Hair follicle dermal papilla cell (primary cell): Measurements from ENCODE around the gene VMO1. TPM values are rescaled to one million over a fixed set of nuclear protein-coding genes. Genes with fewer than 3 reads are reported as not detected.

Experiments used
- total RNA-seq: library from RNA; depleted of rRNA; stranded (reverse); fragments of >200 nt; gene quantifications from 2 replicates; pipeline ENCODE4 v1.2.3, GENCODE V29; 2012

The VMO1 gene, protein sequence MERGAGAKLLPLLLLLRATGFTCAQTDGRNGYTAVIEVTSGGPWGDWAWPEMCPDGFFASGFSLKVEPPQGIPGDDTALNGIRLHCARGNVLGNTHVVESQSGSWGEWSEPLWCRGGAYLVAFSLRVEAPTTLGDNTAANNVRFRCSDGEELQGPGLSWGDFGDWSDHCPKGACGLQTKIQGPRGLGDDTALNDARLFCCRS
- total RNA-seq = 0.16 TPM in 1 of 2 replicates, not detected in the other

DNA sequence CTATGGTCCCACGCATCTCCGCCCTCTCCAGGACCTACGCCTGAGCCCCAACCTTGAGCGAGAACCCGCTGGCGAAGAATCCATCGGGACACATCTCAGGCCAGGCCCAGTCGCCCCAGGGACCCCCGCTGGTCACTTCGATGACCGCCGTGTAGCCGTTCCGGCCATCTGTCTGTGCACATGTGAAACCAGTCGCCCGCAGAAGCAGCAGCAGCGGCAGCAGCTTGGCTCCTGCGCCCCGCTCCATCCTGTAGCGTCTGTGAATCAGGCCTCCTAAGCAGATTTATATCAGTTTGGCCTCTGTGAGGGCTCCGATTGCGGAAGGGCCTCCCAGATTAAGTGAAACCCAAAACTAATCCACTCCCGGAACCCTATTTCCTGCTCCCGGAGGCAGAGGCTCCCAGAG is at the start of gene VMO1:
VMO1 (minus strand) TSS at position 259 of the 406 bp plus-strand sequence; CDS start at position 247, 12 bp downstream.

DNA sequence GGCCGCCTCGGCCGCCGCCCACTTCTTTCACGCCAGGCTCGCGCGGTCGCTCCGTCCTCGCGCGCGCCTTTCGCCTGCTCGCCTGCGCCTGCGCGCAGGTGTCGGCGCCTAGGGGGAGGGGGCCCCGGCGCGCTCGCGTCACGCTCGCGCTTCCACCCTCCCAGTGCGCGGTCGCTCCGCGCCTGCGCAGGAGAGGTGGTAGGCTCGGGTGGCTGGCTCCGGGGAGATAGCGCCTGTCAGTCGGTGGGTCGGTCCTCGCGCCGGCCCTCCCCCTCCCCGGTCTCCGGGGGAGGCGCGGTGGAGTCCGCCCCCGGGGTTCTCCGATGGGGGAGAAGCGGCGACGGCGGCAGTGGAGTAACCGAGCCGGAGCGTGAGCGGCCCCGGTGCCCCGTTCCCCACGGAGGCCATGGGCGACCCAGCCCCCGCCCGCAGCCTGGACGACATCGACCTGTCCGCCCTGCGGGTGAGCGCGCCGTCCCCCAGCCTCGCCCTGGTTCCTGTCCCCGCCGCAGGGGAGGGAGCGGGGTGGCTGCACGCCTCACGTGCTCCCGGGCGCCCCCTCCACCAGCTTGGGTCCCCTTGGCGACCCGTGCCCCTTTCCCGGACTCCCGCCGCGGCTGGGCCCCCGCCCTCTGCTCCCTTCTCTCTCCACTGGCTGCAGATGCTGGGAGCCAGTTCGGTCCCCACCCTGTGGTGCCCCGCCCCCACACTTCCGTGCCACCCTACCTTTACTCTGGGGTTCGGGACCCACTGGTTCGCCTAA is 47.2 kb upstream of the VMO1 start, which contains the start of gene MINK1:
MINK1 (plus strand) TSS at position 163 of the 763 bp plus-strand sequence; CDS start at position 407, 244 bp downstream.

DNA sequence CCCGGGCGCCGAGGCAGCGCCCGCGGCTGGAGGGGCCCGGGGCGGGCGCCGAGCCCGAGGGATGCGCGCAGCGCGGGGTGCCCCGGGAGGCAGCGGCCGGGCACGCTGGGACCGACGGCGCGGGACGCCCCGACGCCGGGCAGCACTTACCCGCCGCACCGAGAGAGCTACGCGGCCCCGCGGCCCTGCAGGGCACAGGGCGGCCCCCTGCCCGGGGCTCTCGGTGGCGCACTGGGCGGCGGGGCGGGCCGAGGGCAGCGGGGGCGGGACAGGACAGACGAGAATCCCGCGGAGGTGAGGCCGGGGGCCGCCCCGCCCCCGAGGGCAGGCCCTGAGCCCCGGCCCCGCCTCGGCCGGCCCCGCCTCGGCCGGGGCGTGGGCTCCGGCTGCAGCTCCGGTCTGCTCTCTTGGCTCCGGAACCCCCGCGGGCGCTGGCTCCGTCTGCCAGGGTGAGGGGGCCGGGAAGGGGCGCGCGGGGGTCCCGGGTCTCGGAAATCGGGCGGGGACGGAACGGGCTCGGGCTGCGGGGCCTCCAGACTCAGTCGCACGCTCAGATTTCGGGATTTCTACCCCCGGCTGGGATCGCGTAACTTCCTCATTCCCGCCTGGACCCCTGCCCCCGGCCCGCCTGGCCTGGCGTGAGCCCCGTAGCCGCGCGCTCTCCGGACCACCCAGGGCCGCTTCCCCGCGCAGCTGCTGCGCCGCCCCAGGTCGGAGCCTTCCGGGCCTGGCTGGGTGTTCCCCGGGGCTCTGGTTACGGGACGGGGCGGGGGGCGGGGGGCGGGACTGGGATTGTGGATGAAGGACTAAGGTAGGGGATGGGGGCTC is 20.8 kb upstream of the VMO1 start, which contains the start of gene PLD2:
PLD2 (plus strand) TSS at position 376 of the 828 bp plus-strand sequence. CDS start 621 bp downstream, outside the sequence.

DNA sequence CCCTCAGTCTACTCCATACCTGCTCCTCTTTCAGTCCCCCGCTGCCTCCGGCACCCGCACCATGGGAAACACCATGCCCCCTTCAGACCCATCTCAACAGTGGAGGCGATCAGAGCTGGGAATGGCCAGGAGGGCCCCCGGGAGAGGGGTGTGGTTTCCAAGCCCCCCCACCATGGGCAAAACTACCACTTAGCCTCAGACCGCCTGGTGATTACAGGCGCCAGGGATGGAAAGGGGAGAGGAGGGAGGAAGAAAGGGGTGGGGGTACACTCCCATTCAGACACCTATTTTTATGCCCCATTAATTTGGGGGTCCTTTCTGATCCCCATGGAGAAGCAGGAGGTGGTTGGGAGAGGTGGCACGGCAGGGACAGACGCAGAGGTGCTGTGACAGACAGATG is 16.1 kb upstream of the VMO1 start, which contains the start of gene C17orf114:
C17orf114 (minus strand) TSS at position 101 of the 400 bp plus-strand sequence.

DNA sequence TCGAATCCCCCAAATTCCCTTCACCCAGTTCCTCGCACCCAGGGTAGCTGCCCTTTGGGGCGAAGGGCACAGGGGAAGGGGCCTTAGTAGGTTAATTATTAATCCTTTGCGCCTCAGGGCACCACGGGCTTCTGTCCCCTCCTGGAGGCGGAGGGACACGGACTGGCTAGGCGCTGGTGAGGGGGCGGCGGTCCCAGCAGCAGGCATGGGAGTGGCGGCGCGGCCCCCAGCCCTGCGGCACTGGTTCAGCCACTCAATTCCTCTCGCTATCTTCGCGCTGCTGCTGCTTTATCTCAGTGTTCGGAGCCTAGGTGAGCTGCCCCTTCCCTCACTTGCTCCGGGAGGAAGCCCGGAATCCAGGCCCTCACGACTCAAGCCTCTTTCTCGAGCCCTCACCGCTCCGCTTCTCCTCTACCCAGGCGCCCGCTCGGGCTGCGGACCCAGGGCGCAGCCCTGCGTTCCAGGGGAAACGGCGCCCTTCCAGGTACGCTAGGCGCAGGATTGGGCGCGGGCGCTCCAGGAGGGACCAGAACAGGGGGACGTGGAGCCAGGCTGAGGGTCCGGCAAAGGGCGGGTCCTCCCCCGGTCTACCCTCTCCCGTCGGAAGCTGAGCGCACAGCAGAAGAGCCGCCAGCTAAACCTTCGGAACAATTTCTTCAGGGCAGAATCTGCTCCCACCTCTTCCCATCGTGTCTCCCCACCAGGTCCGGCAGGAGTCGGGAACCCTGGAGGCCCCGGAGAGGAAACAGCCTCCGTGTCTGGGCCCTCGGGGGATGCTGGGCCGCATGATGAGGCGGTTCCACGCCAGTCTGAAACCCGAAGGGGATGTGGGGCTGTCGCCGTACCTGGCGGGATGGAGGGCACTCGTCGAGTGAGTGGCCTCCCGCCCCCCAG is 2.9 kb upstream of the VMO1 start, which contains the start of gene GLTPD2:
GLTPD2 (plus strand) TSS at position 158 of the 894 bp plus-strand sequence; CDS start at position 206, 48 bp downstream.

DNA sequence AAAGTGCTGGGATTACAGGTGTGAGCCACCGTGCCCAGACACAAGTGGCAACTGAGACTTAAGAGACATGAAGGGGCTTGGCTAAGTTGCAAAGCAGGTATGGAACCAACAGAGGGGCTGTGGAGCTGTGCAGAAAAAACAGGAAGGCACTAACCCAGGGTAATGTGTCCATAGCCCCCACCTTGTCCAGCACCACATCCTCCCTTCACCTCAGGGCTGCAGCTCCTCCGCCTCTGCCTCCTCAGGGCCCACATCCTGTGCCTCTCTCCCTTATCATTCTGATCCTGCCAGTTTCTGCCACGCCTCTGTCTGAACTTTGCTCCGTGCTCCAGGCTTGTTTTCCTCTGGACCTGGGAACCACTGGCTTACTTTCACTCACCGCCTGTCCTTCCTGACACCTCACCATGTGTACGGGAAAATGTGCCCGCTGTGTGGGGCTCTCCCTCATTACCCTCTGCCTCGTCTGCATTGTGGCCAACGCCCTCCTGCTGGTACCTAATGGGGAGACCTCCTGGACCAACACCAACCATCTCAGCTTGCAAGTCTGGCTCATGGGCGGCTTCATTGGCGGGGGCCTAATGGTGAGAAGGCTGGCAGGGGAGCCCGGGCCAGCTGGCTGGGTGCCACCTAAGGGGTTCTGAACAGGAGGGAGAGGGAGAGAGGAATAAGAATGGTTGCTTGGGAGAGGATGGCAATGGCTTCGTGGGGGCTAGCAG is 14.5 kb downstream of the VMO1 start, which contains the start of gene TM4SF5:
TM4SF5 (plus strand) TSS at position 368 of the 716 bp plus-strand sequence; CDS start at position 405, 37 bp downstream.

DNA sequence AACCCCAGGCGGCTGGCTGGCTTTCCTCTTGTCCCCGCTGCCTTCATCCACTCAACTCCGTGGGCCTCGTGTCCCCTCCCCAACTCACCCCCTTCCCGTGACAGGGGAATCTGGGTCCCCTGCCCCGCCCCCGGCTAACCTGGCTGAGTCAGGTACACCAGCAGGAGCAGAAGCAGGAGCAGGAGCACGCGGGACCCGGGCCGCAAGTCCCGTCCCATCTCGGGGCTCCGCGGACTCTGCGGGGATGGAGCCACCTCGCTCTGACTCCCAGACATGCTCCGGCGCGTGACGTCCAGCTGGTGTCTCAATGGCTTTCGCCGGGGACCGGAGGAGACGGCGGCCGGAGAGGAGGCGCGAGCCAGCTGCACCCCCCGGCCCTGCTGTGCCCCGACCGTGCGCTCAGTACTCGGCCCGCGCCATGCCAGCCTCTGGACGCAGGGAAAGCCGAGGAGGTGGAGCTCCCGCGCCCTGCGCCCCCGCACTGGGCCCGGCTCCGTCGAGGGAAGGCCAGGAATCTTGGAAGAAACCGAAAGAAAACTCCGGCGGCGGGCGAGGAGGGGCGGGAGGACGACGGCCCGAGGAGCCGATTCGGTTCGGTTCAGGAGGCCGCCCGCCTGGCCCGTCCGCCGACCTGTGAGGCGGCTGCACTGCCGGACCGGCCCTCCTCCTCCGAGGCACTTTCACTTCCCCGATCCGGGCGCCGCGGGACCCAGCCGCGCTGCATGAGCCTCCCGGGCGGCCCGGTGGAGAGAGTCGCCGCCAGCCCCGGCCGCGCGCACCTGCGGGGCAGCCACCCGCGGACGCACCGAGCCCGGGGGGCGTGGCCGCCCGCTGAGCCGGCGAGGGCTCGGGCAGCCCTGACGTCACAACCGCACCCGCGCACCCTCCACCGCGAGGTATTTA is 46.8 kb downstream of the VMO1 start, which contains the start of the genes CXCL16 and ZMYND15:
CXCL16 (minus strand) TSS at position 807 of the 903 bp plus-strand sequence; CDS start at position 218, 589 bp downstream.
ZMYND15 (plus strand) TSS at position 712 of the 903 bp plus-strand sequence. CDS start 716 bp downstream, outside the sequence.

Other genes starting within 250 kb of the VMO1 start
- 51.1 and 62.3 TPM in 2 replicates for gene MYBBP1A, start 231.0 kb downstream of the VMO1 start, total RNA-seq
- not detected in 2 replicates for gene GGT6, start 225.8 kb downstream of the VMO1 start, total RNA-seq
- not detected in 2 replicates for gene SMTNL2, start 201.8 kb downstream of the VMO1 start, total RNA-seq
- gene ALOX15, start 144.7 kb downstream of the VMO1 start, total RNA-seq = not detected in 2 replicates
- gene PELP1, start 82.2 kb downstream of the VMO1 start, total RNA-seq = 25.0 and 31.2 TPM in 2 replicates
- 7.0 and 9.2 TPM in 2 replicates for gene ARRB2, start 75.7 kb downstream of the VMO1 start, total RNA-seq
- 10.5 and 12.4 TPM in 2 replicates for gene MED11, start 54.9 kb downstream of the VMO1 start, total RNA-seq
- not detected in 2 replicates for gene ZMYND15, start 46.5 kb downstream of the VMO1 start, total RNA-seq
- 0.97 and 1.1 TPM in 2 replicates for gene CXCL16, start 46.4 kb downstream of the VMO1 start, total RNA-seq
- gene TM4SF5, start 14.5 kb downstream of the VMO1 start, total RNA-seq = not detected in 2 replicates
- gene GLTPD2, start 2.6 kb upstream of the VMO1 start, total RNA-seq = not detected in 2 replicates
- gene PSMB6, start 9.8 kb upstream of the VMO1 start, total RNA-seq = 82.6 and 119 TPM in 2 replicates
- 24.3 and 30.6 TPM in 2 replicates for gene PLD2, start 20.8 kb upstream of the VMO1 start, total RNA-seq
- gene MINK1, start 47.0 kb upstream of the VMO1 start, total RNA-seq = 44.8 and 45.9 TPM in 2 replicates
- gene C17orf107, start 113.2 kb upstream of the VMO1 start, total RNA-seq = 4.4 and 5.8 TPM in 2 replicates
- gene CHRNE, start 116.7 kb upstream of the VMO1 start, total RNA-seq = 4.7 and 5.8 TPM in 2 replicates
- gene GP1BA, start 145.9 kb upstream of the VMO1 start, total RNA-seq = not detected in 2 replicates
- gene SLC25A11, start 153.7 kb upstream of the VMO1 start, total RNA-seq = 42.9 and 49.8 TPM in 2 replicates
- 18.1 and 20.1 TPM in 2 replicates for gene RNF167, start 153.9 kb upstream of the VMO1 start, total RNA-seq
- 321 and 412 TPM in 2 replicates for gene PFN1, start 162.2 kb upstream of the VMO1 start, total RNA-seq
- 0.81 and 3.6 TPM in 2 replicates for gene ENO3, start 164.8 kb upstream of the VMO1 start, total RNA-seq
- gene SPAG7, start 181.5 kb upstream of the VMO1 start, total RNA-seq = 23.6 and 30.2 TPM in 2 replicates
- 12.3 and 17.7 TPM in 2 replicates for gene CAMTA2, start 201.3 kb upstream of the VMO1 start, total RNA-seq
- 0.32 and 0.85 TPM in 2 replicates for gene INCA1, start 211.2 kb upstream of the VMO1 start, total RNA-seq
- gene KIF1C, start 211.6 kb upstream of the VMO1 start, total RNA-seq = 62.3 and 82.3 TPM in 2 replicates
- 0.32 and 0.36 TPM in 2 replicates for gene SLC52A1, start 249.1 kb upstream of the VMO1 start, total RNA-seq